Dermis blood vessel endothelial cell (primary cell): ENCODE measurements around the gene CIAO3. TPM values are rescaled to one million over a fixed set of nuclear protein-coding genes. Genes with fewer than 3 reads are reported as not detected.

Experiments
- DNase-seq: peaks from one replicate; pipeline ENCODE4 v3.0.0; 2010
- total RNA-seq: library from RNA; depleted of rRNA; stranded (reverse); fragments of >200 nt; gene quantifications from 2 replicates; pipeline ENCODE4 v1.2.3, GENCODE V29; 2014

CIAO3 gene
- total RNA-seq, 1 donor from 2014 or later = 42.4 TPM

DNA sequence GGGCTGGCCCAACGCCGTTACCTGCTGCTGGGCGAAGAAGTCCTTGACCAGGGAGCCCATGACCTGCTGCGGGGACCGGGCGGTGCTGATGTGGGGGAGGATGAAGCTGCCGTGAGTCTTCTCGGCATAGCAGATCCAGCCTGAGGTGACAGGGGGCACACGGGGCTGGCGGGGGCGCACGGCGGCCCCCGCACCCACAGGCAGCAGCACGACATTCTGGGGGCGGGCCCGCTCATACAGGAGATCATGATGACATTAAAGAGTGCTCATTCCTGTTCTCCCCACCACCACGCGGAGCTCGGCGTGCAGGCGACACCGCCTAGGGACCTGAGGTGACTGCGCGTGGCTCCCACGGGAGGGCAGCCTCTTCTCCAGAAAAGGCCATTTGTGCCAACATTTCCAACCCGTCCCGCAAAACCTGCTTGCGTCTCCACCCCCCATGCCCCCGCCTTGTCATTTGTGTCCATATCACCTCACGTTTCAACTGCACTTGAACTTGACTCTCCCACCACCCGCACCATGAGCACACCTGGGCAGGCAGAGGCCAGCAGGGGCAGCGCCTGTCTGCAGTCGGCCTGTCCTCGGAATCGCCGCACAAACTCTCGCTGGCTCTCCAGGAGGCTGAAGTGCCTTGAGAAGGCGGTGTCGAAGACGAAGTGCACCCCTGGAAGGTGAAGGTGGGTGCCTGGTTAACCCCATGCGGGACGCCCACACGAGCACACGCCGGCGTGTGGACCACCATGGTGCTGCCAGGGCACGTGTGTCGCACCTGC, 6.4 kb downstream of the CIAO3 start:
- no peak for DNase-seq

- no peak for DNase-seq
Observed at GRCh38 chr16:733382-734207, 7.2 kb downstream of the CIAO3 start.

DNA sequence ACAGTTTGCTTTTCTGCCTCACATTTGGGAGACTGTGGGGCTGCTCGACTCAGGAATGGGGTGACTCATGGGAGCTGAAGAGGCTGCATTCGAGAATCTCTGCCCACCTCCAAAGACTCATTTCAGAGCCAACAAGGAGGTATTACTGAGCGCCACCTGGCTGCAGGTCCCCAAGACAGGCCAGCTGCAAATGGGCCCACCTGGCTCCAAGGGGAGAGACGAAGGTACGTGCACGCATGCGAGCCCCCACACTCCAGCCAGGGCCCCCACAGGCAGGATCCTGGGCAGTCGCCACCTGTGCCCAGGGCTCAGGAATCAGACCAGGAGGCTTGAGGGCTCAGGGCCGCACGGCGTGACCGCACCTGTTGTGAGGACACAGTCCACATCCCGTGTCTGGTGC, 7.9 kb downstream of the CIAO3 start:
- DNase-seq = no peak

DNA sequence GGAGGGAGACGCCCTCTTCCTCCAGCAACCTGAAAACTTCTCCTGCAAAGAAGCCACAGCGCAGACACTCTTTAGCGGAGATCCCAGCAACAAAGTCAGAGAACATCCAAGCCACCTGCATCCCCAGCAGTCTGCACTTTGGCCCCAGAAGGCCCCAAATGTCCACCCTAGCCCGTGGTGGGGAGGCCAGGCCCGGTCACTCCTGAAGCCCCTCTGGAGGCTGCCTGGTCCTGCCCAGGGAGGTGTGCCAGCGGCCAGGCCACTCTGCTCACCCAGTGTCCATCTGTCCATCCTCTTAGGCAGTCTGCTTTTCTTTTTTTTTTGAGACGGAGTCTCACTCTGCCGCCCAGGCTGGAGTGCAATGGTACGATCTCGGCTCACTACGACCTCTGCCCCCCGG, 8.5 kb downstream of the CIAO3 start:
- no peak for DNase-seq

DNA sequence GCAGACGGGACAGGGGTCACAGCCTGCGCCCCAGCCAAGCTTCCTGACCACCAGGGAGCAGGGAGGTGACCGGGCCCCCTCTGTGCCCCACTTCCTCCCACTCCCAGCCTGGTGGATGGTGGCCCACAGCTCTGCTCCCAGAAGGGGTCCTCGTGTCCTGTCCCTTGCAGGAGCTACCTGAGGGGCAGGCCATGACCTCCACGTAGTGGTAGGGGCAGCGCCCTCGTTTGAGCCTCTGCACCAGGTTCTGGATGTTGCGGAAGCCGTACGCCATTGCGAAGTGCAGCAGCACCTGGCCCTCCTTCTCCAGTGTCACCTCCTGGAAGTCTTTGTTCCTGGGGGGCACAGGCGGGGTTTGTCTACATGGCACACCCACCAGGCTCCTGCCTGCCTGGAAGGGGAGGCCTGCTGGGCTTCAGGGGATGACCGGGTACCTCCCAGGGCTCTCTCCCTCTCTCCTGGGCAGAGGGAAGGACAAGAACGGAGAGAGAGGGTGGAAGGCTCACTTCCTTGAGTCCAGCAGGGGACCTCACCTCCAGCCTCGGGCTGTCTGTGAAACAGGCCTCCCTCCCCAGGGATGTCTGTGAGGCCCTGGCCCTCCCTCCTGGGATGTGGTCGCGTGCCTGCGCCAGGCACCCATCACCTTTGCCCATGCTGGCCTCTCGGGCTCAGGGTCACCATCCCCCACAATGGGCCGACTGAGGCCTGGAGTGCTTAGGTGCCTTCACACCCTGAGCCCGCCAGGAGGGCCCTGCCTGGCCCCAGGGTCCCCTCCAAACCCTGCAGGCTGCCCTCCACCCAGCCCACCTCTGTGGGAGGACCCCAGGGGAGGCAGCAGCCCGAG, 9.9 kb downstream of the CIAO3 start:
- no peak for DNase-seq

DNA sequence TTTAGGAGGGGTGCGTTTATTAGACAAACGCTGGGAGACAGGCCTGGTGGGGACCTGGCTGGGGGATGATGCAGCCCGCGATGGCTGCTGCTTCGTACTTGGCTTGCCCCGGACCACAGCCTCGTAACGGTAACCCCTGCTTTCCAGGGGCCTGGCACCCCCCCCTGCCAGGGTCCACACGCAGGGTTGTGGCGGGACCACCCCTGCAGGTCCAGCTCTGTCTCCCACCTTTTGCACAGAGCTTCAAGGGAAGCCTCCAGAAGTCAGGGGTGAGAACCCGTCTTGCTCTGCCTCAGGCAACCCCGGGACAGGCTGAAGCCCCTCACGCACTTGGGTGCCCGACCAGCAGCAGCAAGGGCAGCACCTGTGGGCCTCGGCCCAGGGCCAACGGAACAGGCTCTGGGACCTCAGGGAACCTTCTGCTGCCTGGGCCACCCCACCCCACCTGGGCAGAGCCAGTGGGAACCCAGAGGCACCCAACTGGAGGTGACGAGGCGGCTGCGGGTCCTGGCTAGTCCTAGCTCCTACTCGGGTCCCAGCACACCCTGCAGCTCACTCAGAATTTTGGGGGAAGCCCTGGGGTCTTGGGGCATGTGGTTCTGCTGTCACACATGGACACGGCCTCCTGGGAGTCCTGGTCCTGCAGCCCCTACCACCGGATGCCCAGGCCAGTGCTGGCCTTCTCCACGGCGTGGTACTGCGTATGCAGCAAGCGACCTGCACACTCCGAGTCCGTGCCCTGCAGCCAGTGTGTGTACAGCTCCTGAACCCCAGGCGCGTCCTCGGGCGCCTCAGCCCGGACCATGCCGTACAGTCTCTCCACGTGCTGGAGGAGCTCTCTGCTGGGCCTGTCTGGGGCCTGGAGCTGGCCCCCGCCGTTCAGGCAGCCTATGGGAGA, 10.8 kb downstream of the CIAO3 start:
- no peak for DNase-seq

DNA sequence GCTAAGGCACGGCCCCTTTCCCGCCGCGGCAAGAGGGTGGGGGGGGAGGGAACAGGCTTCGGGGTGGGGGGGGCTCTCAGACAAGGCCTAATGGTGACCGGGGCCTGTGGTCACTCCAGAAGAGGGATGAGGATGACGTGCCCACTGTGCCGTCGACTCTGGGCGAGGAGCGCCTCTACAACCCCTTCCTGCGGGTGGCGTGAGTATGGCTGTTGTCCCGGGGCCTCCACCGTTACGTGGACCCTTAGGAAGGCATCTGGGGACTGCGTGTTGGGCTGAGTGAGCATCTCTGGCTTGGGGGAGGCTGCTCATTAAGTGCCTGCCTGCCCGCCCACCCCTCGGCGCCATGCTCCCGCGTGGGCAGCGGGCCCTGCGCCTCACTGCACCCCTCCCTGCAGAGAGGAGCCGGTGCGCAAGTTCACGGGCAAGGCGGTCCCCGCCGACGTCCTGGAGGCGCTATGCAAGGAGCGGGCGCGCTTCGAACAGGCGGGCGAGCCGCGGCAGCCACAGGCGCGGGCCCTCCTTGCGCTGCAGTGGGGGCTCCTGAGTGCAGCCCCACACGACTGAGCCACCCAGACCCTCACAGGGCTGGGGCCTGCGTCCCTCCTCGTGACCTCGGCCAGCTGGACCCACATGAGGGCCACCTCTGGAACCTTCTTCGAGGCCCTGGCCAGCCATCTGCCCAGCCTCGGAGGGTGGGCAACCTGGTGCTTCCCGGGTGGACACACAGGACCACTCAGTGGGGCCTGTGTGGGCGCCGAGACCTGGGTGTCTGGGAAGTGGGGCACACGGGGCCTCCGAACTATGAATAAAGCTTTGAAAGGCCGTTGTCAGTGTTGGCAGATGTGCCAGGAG, 11.7 kb downstream of the CIAO3 start:
- no peak for DNase-seq

DNA sequence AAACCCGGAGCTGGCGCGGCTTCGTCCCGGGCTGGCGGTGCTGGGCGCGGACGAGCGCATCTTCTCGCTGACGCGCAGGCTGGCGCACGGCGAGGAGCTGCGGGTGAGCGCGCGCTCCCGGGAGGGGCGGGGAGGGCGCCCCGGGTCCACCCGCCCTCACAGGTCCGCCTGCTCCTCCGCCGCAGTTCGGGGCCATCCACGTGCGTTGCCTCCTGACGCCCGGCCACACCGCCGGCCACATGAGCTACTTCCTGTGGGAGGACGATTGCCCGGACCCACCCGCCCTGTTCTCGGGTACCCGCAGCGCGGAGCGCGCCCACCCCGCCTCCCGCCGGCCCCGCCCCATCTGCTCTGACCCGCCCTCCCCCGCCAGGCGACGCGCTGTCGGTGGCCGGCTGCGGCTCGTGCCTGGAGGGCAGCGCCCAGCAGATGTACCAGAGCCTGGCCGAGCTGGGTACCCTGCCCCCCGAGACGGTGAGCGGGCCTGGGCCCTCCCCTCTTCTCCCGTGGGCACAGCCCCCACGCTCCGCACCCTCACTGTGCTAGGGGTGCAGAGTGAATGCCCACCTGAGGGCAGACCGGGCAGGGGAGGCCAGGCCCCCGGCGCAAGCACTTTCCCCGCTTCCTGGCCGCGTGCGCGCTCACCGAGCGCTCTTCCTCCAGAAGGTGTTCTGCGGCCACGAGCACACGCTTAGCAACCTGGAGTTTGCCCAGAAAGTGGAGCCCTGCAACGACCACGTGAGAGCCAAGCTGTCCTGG, 12.5 kb downstream of the CIAO3 start:
- peak; percentile 49 for DNase-seq

DNA sequence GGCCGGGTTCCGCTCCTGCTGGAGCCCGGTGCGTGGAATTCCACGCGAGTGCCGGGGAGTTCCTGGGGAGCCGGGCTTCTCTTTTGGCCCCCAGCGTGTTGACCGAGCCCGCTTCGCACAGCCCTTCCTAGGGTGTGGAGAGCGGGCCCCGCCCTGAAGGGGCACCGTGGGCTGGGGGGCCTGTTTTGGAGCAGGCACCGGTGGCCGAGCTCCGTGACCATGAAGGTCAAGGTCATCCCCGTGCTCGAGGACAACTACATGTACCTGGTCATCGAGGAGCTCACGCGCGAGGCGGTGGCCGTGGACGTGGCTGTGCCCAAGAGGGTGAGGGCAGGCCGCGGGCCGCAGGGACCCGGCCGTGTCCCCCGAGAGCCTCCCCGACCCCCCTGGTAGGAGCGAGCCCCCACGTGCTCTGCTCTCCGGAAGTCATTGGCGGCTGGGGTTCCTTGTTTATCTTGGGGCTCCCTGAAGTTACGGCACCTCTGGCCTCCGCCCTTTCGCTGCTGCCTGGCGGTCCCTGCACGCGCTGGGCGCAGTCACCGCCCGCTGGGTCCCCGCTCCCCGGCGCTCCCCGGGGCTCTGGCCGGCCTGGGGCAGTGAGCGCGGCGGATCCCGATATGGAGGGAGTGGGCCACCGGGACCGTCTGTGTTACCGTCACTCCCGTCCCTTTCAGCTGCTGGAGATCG, 13.4 kb downstream of the CIAO3 start:
- DNase-seq = no peak

GRCh38 chr16:726438-727290, 14.1 kb downstream of the CIAO3 start, which contains the start of the genes CCDC78 and HAGHL:
CCDC78 (minus strand) TSS chr16:726443; CDS start chr16:726367, 76 bp downstream.
HAGHL (plus strand) TSS chr16:727106; CDS start chr16:727510, 404 bp downstream.
- DNase-seq = no peak

- DNase-seq = no peak
Observed at GRCh38 chr16:726188-726437, 14.7 kb downstream of the CIAO3 start.

DNA sequence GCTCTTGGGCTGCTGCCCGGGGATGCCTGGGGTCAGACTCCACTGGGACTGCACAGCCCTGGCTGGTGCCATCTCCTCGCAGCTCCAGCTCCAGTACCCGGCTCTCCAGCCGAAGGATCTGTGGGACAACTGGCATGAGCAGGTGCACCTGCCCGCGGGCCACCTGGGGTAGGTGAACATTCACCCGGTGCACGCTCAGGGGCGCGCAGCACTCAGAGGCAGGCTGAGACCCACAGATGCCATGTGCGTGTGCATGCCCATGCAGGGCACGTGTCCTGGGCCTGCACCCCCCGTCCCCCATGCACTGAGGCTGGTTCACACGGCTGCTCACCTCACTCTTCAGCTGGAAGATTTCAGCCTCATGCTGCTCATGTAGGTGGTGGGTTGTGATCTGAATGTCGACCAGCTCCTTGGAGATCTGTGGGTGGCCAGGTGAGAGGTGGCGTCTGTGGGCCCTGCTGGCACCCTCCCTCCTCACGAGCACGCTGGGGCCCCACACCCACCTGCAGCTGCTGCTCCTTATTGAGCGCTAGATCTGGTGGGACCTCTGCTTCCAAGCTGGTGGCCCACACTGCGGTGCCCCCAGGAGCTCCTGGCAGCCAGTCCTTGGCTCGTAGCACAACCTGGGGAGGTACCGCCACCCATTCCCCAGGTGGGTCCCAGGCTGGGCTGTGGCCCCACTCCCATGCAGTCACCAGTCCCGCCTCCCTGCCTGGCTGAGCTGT, 15.2 kb downstream of the CIAO3 start:
- no peak for DNase-seq

- DNase-seq = no peak
Observed at GRCh38 chr16:725041-725376, 15.8 kb downstream of the CIAO3 start.

DNA sequence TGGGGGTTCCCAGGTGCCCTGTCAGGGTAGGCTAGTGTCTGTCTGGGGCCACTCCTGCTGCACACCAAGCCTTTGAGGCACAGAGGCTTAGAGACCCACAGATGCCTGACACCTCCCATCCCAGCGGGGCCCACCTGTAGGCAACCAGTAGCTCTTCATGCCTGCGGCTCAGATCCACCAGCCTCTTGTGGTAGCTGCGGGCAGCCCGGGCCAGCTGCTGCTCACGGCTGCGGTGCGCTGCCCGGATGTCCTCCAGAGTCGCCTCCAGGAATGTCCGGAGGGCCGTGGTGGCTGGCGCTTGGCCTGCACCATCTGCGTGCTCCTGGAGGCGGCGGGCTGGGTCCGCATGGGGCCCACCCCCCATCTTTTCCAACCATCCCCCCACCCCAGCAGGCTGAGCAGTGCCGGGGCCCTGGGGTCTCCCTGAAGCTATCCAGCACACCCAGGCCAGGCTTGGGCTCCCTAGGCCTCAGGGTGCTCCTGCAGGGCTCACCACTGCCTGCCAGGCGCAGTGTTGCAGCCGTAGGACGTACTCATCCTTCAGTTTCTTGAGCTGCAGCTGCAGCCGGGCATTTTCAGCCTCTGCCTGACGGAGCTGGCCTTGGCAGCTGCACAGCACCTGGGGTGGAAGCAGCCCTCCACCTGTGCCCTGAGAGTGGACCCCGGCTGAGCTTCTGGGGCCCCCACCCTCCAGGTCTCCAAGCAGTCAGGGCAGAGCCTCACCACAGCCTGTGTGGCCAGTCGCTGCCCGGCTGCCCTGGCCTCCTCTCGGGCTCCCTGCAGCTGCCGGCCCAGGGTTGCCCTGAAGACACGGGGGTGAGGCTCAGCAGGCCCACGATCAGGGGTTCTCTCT, 16.4 kb downstream of the CIAO3 start:
- DNase-seq = no peak

DNA sequence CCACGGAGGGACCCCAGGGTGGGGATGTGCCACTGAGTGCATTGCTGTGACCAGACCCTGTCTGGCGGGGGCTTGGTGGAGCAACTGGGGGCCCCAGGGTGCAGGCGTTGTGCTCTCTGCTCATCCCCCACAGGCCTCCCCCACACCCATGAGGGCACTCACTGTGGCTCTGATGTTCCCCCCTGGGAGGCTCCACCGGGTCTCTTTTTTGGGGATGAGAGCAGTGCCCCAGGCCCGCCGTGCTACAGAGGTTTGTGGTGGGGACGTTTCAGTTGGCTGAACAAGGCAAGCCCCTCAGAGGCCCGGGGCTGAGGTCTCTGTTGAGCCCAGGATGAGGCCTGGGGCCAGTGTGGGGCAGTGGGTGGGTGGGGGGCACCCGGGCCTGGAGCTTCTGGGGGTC, 17.1 kb downstream of the CIAO3 start:
- DNase-seq = no peak

- DNase-seq = no peak
Observed at GRCh38 chr16:722835-723633, 17.8 kb downstream of the CIAO3 start.
